Testis (tissue), 2 donors: Measurements from ENCODE around the gene SHC1.

ENCODE experiments used
- POLR2A ChIP-seq: fragments of 450-650 bp; IDR thresholded peaks from one replicate; pipeline ENCODE4 v1.6.1; 2017; ENCODE audit warnings: antibody characterized with exemption, mild to moderate bottlenecking, moderate library complexity
- TF ChIP-seq, protein P1 (sequence below), 3 experiments: fragments of 450-650 bp in 2 of 3; fragments of 200-600 bp in 1 of 3; sonication (generic) in 1 of 3; IDR thresholded peaks; one replicate each; pipeline ENCODE4 v1.5.1; 2016 to 2019; ENCODE audit warnings: antibody characterized with exemption in 3 of 3, mild to moderate bottlenecking in 2 of 3, moderate library complexity in 1 of 3

DNA sequence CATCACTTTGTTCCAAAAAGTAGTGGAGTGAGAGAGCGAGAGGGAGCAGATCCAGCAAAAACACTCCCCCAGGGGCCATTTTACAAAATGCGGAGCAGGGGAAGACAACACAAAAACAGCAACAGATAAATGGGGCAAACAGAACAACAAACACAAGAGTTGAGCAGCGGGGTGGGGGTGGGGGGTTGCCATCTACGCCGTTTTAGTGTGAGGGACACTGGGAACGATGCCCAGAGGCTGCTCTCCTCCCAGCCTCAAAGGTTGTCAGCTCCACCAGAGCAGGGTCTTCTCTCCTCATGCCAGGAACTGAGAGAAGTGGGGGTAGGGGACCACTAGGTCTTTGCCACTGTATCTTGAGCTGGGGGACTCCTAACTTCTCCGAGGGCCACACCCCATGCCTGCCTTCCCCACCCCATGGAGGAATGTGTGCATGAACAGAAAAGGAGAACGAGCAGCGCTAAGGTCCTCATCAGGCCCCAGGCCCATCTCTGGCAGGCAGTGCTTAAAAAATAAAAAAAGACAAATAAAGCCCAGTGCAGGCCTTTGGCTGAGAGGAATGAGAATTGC, 13.4 kb downstream of the SHC1 start:
- TF ChIP-seq, protein P1, sequence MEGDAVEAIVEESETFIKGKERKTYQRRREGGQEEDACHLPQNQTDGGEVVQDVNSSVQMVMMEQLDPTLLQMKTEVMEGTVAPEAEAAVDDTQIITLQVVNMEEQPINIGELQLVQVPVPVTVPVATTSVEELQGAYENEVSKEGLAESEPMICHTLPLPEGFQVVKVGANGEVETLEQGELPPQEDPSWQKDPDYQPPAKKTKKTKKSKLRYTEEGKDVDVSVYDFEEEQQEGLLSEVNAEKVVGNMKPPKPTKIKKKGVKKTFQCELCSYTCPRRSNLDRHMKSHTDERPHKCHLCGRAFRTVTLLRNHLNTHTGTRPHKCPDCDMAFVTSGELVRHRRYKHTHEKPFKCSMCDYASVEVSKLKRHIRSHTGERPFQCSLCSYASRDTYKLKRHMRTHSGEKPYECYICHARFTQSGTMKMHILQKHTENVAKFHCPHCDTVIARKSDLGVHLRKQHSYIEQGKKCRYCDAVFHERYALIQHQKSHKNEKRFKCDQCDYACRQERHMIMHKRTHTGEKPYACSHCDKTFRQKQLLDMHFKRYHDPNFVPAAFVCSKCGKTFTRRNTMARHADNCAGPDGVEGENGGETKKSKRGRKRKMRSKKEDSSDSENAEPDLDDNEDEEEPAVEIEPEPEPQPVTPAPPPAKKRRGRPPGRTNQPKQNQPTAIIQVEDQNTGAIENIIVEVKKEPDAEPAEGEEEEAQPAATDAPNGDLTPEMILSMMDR (IDR thresholded peaks at IDR 0.05), result no peak
- TF ChIP-seq POLR2A, result no peak
